Adrenal gland (tissue), 12 donors: ENCODE results near the gene APLP1. TPM values are rescaled to one million over a fixed set of nuclear protein-coding genes. Genes with fewer than 3 reads are reported as not detected.
A peak's percentile ranks its signal among the peaks of the same experiment; 100 is the strongest.

Source experiments
- DNase-seq, 7 donors: peaks; one replicate each; pipeline ENCODE4 v3.0.0-alpha.2; 2019 to 2020
- H3K27ac ChIP-seq, 5 donors: fragments of 200-600 bp; sonication (generic) in 4 of 5; 1 replicate in 3 of 5; 2 replicates in 2 of 5; pipeline versions ENCODE4 v1.5.1 to v1.8.0; 2016 to 2020; ENCODE audit warnings: mild to moderate bottlenecking in 1 of 5
- H3K27me3 ChIP-seq: fragments of 200-600 bp; 2 replicates; pipeline ENCODE4 v1.8.0; 2021
- H3K36me3 ChIP-seq, 2 donors: fragments of 200-600 bp; replicated peaks in 1 of 2; 1 replicate in 1 of 2; 2 replicates in 1 of 2; pipeline versions ENCODE4 v1.5.1 to v1.8.0; 2018 to 2022
- H3K4me1 ChIP-seq, 2 donors: fragments of 200-600 bp; replicated peaks in 1 of 2; 1 replicate in 1 of 2; 2 replicates in 1 of 2; pipeline versions ENCODE4 v1.5.1 to v1.8.0; 2018 to 2021
- H3K4me3 ChIP-seq, 4 donors: fragments of 200-600 bp; sonication (generic) in 3 of 4; one replicate each; pipeline ENCODE4 v1.5.1; 2016 to 2018
- H3K9me3 ChIP-seq, 3 donors: fragments of 200-600 bp; sonication (generic) in 1 of 3; replicated peaks in 1 of 3; 1 replicate in 2 of 3; 2 replicates in 1 of 3; pipeline versions ENCODE4 v1.5.1 to v1.8.0; 2016 to 2021
- POLR2A ChIP-seq, 2 donors: fragments of 450-650 bp; IDR thresholded peaks; one replicate each; pipeline ENCODE4 v1.6.1; 2017; ENCODE audit warnings: antibody characterized with exemption in 2 of 2, mild to moderate bottlenecking in 2 of 2, moderate library complexity in 1 of 2
- WGBS, 4 donors: extraction: QIAGEN DNeasy Blood & Tissue Kit in 2 of 4; methylation state at CpG; one replicate each; pipeline versions ENCODE4 v1.1.5 to v1.1.7; 2013 to 2017; 5-methylcytosine and 5-hydroxymethylcytosine counted together
- intact Hi-C, 2 donors: fragments of 100-400 bp; cut with DNase I; formaldehyde crosslinking; loops; one replicate each; pipeline versions ENCODE4 v1.14.1 to v1.15.0; 2022 to 2023
- polyA plus RNA-seq, 3 donors: library from polyadenylated mRNA; stranded (reverse); fragments of 200-250 nt in 2 of 3; fragments of 350-450 nt in 1 of 3; fragmentation: Illumina TruSeq in 1 of 3; extraction: RNeasy Lipid Tissue Mini Kit (QIAGEN cat#74804) in 1 of 3; gene quantifications; one replicate each; pipeline ENCODE4 v1.2.3, GENCODE V29; 2013 to 2014
- total RNA-seq, 9 donors: library from RNA; depleted of rRNA in 4 of 9; stranded (reverse); fragments of >200 nt in 4 of 9; fragments of 120-200 nt in 1 of 9; fragmentation: NEBNext Ultra II Directional in 1 of 9; extraction: Animal tissue kit (Norgen Biotek cat#: 25700) in 1 of 9; gene quantifications; one replicate each; pipeline versions ENCODE4 v1.1.0 to v1.2.4, GENCODE V29; 2013 to 2023
- TF ChIP-seq, protein P1 (sequence below), 6 experiments: fragments of 450-650 bp in 4 of 6; fragments of 200-600 bp in 2 of 6; sonication (generic) in 1 of 6; IDR thresholded peaks; 1 replicate in 5 of 6; 2 replicates in 1 of 6; pipeline versions ENCODE4 v1.5.1 to v1.8.0; 2016 to 2021; ENCODE audit warnings: antibody characterized with exemption in 6 of 6, mild to moderate bottlenecking in 2 of 6, moderate library complexity in 1 of 6
- donor health status: healthy with polysubstance abuse.
- donor health status: Bipolar disorder and iron deficiency.
- donor health status: DM: yes; HTN: yes; CAD: no.
- donor health status: DM: no; HTN: no; CAD: no.
- donor health status: DM: no; HTN: no; CAD: no.
- donor health status: DM: yes; HTN: yes; CAD: no.

APLP1 gene
- total and polyA plus RNA-seq, 12 donors: 1.0 to 278 (median 31.0) TPM

GRCh38 chr19:35853038-35853756, 15.2 kb upstream of the APLP1 start:
- Histone ChIP-seq H3K4me1 (peaks cover 0 to 7% of the 10 kb centered on the region in 2 donors), H3K4me3 (no peak overlapping the region), H3K9me3 (no peaks in the 10 kb centered on the region), H3K36me3 (no peaks in the 10 kb centered on the region), H3K27me3 (peaks cover 58% of the 10 kb centered on the region), H3K27ac (no peak overlapping the region)
- TF ChIP-seq, protein P1, sequence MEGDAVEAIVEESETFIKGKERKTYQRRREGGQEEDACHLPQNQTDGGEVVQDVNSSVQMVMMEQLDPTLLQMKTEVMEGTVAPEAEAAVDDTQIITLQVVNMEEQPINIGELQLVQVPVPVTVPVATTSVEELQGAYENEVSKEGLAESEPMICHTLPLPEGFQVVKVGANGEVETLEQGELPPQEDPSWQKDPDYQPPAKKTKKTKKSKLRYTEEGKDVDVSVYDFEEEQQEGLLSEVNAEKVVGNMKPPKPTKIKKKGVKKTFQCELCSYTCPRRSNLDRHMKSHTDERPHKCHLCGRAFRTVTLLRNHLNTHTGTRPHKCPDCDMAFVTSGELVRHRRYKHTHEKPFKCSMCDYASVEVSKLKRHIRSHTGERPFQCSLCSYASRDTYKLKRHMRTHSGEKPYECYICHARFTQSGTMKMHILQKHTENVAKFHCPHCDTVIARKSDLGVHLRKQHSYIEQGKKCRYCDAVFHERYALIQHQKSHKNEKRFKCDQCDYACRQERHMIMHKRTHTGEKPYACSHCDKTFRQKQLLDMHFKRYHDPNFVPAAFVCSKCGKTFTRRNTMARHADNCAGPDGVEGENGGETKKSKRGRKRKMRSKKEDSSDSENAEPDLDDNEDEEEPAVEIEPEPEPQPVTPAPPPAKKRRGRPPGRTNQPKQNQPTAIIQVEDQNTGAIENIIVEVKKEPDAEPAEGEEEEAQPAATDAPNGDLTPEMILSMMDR (IDR thresholded peaks at IDR 0.05): no peak
- no peak for TF ChIP-seq POLR2A (IDR thresholded peaks at IDR 0.05)
- DNase-seq: no peak
- intact Hi-C loops: no loop called here
- 48 to 70% (median 66%) methylated on average over 8 of the region's 8 CpGs for WGBS, 4 donors

GRCh38 chr19:35856546-35857149, 11.7 kb upstream of the APLP1 start, which contains the start of gene KIRREL2:
Gene KIRREL2, plus strand, starts transcription at chr19:35856911. Its CDS starts 209 bp downstream, at chr19:35857120.
- Histone ChIP-seq H3K4me1 (peaks cover 0 to 7% of the 10 kb centered on the region in 2 donors), H3K4me3 (peak within 1 kb of the TSS in 2 of 4 donors; percentile 20 to 52), H3K9me3 (no peaks in the 10 kb centered on the region), H3K36me3 (no peaks in the 10 kb centered on the region), H3K27me3 (peaks cover 48% of the 10 kb centered on the region), H3K27ac (no peak within 1 kb of the TSS)
- TF ChIP-seq POLR2A (IDR thresholded peaks at IDR 0.05): no peak
- TF ChIP-seq, protein P1 (IDR thresholded peaks at IDR 0.05): no peak
- WGBS, 4 donors: 0 to 2% (median 2%) methylated on average over 9 to 42 of the region's 42 CpGs
- DNase-seq: no peak
- intact Hi-C loops: no loop called here

- Histone ChIP-seq H3K4me1 (peaks cover 0 to 7% of the 10 kb centered on the region in 2 donors), H3K36me3 (no peaks in the 10 kb centered on the region), H3K4me3 (no peak overlapping the region), H3K9me3 (no peaks in the 10 kb centered on the region), H3K27me3 (peaks cover 42% of the 10 kb centered on the region), H3K27ac (no peak overlapping the region)
- no peak for DNase-seq
- TF ChIP-seq POLR2A (IDR thresholded peaks at IDR 0.05): no peak
- TF ChIP-seq, protein P1 (IDR thresholded peaks at IDR 0.05): no peak
- WGBS, 4 donors: 84 to 92% (median 89%) methylated on average over 2 to 6 of the region's 6 CpGs
- intact Hi-C loops: no loop called here
These were observed 10.1 kb upstream of the APLP1 start for GRCh38 chr19:35858311-35858710.

- no peak for DNase-seq
- H3K27me3 ChIP-seq: peaks cover 35% of the 10 kb centered on the region
- H3K36me3 ChIP-seq: no peaks in the 10 kb centered on the region
- TF ChIP-seq, protein P1 (IDR thresholded peaks at IDR 0.05): no peak
- no peak for TF ChIP-seq POLR2A (IDR thresholded peaks at IDR 0.05)
- intact Hi-C loops: no loop called here
- H3K4me1 ChIP-seq: peaks cover 0 to 7% of the 10 kb centered on the region in 2 donors
- H3K9me3 ChIP-seq: no peaks in the 10 kb centered on the region
- H3K27ac ChIP-seq: no peak overlapping the region
- 69 to 80% (median 75%) methylated on average over 3 to 4 of the region's 4 CpGs for WGBS, 4 donors
- H3K4me3 ChIP-seq: no peak overlapping the region
These were observed 9.0 kb upstream of the APLP1 start for GRCh38 chr19:35859414-35859813.
